ENCODE measurements around the gene PPM1E. TPM values are rescaled to one million over a fixed set of nuclear protein-coding genes. Genes with fewer than 3 reads are reported as not detected.

Gene PPM1E
- total RNA-seq, 4 donors from 2014 or later = 0.24 to 3.0 TPM; not detected in 2

DNA sequence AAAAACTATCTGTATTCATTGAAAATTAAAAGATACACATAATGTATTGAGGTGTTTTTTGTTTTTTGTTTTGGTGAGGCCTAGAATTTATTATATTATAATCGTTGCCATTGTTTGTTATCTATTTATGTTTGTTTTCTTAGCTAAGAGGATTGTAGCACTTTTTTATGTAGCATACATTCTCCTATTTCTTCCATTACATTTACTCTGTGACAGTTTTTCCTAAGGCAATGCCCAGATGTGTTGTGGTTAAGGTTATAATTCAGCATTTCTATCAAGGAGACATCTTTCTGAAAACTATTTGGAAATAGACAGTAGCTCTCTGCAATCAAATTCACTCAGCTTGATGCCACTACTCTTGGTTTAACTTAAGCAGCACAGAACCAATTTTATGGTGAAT, 161.6 kb downstream of the PPM1E start:
- Histone ChIP-seq H3K4me1 (no peaks in the 10 kb centered on the region), H3K27me3 (no peaks in the 10 kb centered on the region), H3K36me3 (no peaks in the 10 kb centered on the region), H3K4me3 (no peak overlapping the region), H3K9me3 (no peaks in the 10 kb centered on the region), H3K27ac (no peak overlapping the region)
- intact Hi-C loops (cut with DNase I; ENCODE audit: low total_unique reads) = no loop called here
- DNase-seq = no peak
- TF ChIP-seq POLR2A (IDR thresholded peaks at IDR 0.05) = no peak
- no peak for TF ChIP-seq CTCF (IDR thresholded peaks at IDR 0.05)

GRCh38 chr17:58918072-58918471, 162.4 kb downstream of the PPM1E start:
- no peak overlapping the region for H3K4me3 ChIP-seq
- no peaks in the 10 kb centered on the region for H3K4me1 ChIP-seq
- intact Hi-C loops (cut with DNase I; ENCODE audit: low total_unique reads) = no loop called here
- H3K36me3 ChIP-seq = no peaks in the 10 kb centered on the region
- no peaks in the 10 kb centered on the region for H3K27me3 ChIP-seq
- TF ChIP-seq CTCF (IDR thresholded peaks at IDR 0.05) (no peak), POLR2A (IDR thresholded peaks at IDR 0.05) (no peak)
- no peak for DNase-seq
- H3K9me3 ChIP-seq = no peaks in the 10 kb centered on the region
- no peak overlapping the region for H3K27ac ChIP-seq

GRCh38 chr17:58918884-58919283, 163.2 kb downstream of the PPM1E start:
- TF ChIP-seq POLR2A (IDR thresholded peaks at IDR 0.05) (no peak), CTCF (IDR thresholded peaks at IDR 0.05) (no peak)
- Histone ChIP-seq H3K27me3 (no peaks in the 10 kb centered on the region), H3K27ac (no peak overlapping the region), H3K9me3 (no peaks in the 10 kb centered on the region), H3K4me3 (no peak overlapping the region), H3K4me1 (no peaks in the 10 kb centered on the region), H3K36me3 (no peaks in the 10 kb centered on the region)
- no peak for DNase-seq
- intact Hi-C loops (cut with DNase I; ENCODE audit: low total_unique reads) = no loop called here

- no peaks in the 10 kb centered on the region for H3K27me3 ChIP-seq
- H3K27ac ChIP-seq = no peak overlapping the region
- TF ChIP-seq POLR2A (IDR thresholded peaks at IDR 0.05) = no peak
- TF ChIP-seq CTCF (IDR thresholded peaks at IDR 0.05) = no peak
- no peak overlapping the region for H3K4me3 ChIP-seq
- no peaks in the 10 kb centered on the region for H3K36me3 ChIP-seq
- H3K4me1 ChIP-seq = no peaks in the 10 kb centered on the region
- intact Hi-C loops (cut with DNase I; ENCODE audit: low total_unique reads) = no loop called here
- no peaks in the 10 kb centered on the region for H3K9me3 ChIP-seq
- no peak for DNase-seq
These were observed 165.1 kb downstream of the PPM1E start for GRCh38 chr17:58920773-58921172.

- intact Hi-C loops (cut with DNase I; ENCODE audit: low total_unique reads) = no loop called here
- TF ChIP-seq CTCF (IDR thresholded peaks at IDR 0.05) = no peak
- no peak for TF ChIP-seq POLR2A (IDR thresholded peaks at IDR 0.05)
- Histone ChIP-seq H3K9me3 (no peaks in the 10 kb centered on the region), H3K4me1 (no peaks in the 10 kb centered on the region), H3K36me3 (no peaks in the 10 kb centered on the region), H3K27me3 (no peaks in the 10 kb centered on the region), H3K27ac (no peak overlapping the region), H3K4me3 (no peak overlapping the region)
- no peak for DNase-seq
These were observed 177.3 kb downstream of the PPM1E start for GRCh38 chr17:58932956-58933355.
